Thyroid gland (tissue), 4 donors: ENCODE results near the gene WDPCP.

Experiments used
- CTCF ChIP-seq, 6 experiments: fragments of 200-600 bp in 3 of 6; fragments of 450-650 bp in 3 of 6; sonication (generic) in 3 of 6; IDR thresholded peaks; one replicate each; pipeline ENCODE4 v1.5.1; 2016 to 2019; ENCODE audit warnings: antibody characterized with exemption in 6 of 6, mild to moderate bottlenecking in 2 of 6, inconsistent platforms in 1 of 6, moderate library complexity in 1 of 6
- POLR2A ChIP-seq, 2 donors: fragments of 450-650 bp; IDR thresholded peaks; one replicate each; pipeline ENCODE4 v1.6.1; 2017; ENCODE audit warnings: antibody characterized with exemption in 2 of 2, mild to moderate bottlenecking in 2 of 2, moderate library complexity in 1 of 2

GRCh38 chr2:63218800-63219526 lies 369.3 kb downstream of the WDPCP start:
- no peak for TF ChIP-seq POLR2A (IDR thresholded peaks at IDR 0.05)
- no peak for TF ChIP-seq CTCF (IDR thresholded peaks at IDR 0.05)
